Measurements from ENCODE around the gene C14orf180. TPM values are rescaled to one million over a fixed set of nuclear protein-coding genes. Genes with fewer than 3 reads are reported as not detected.

The C14orf180 gene
- total RNA-seq, 1 experiment from 2014 or later, result not detected

DNA sequence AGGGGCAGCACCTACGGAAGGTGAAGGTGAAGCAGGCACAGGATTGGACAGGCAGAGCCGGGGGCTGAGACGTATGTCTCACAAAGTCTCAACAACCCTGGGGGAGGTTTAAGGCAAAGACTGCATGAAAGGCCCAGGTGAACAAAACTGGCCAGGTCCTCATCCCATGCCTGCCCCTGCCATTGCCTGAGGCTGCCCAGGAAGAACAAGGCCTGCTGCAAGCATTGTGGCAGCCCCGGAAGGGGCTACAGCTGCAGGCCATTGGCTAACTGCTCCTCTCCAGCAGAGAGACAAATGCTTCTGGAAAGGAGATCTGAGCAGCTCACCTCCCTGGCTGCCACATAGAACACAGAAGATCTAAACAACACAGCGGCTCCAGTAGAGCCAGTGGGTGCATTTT, 45.4 kb downstream of the C14orf180 start:
- Histone ChIP-seq H3T11ph (ENCODE audit: low read length) (no peak overlapping the region), H2BK20ac (ENCODE audit: low read depth, low read length, poor library complexity, severe bottlenecking) (no peak overlapping the region), H4K5ac (ENCODE audit: insufficient read length, low read depth, low read length) (no peak overlapping the region), H2BK12ac (ENCODE audit: insufficient read length, low read depth, low read length) (no peak overlapping the region), H3K9ac (ENCODE audit: extremely low read depth, insufficient read length, low read length) (no peak overlapping the region), H2BK15ac (ENCODE audit: low read depth, low read length) (no peak overlapping the region), H3K4ac (ENCODE audit: low read depth, low read length) (no peak overlapping the region), H3K27ac (ENCODE audit: insufficient read length, low read depth, low read length) (no peak overlapping the region), H3K4me2 (ENCODE audit: insufficient read depth, insufficient read length, low read length) (no peak overlapping the region), H4K8ac (replicated peaks; ENCODE audit: insufficient read length, low read depth, low read length) (no peak overlapping the region), H2AFZ (ENCODE audit: low read length) (no peak overlapping the region), H4K91ac (ENCODE audit: insufficient read length, low read depth, low read length) (no peak overlapping the region), H3K4me1 (ENCODE audit: insufficient read depth, low read length) (no peaks in the 10 kb centered on the region), H2AK5ac (ENCODE audit: insufficient read length, low read length) (no peak overlapping the region), H4K20me1 (ENCODE audit: control insufficient read depth, insufficient read depth, insufficient read length) (no peaks in the 10 kb centered on the region), H3K27me3 (ENCODE audit: insufficient read depth, low read length) (no peaks in the 10 kb centered on the region), H3K79me1 (ENCODE audit: insufficient read depth, low read depth, low read length, poor library complexity, severe bottlenecking) (no peaks in the 10 kb centered on the region), H3K14ac (ENCODE audit: insufficient read depth, low read length) (no peak overlapping the region), H3K56ac (ENCODE audit: insufficient read length, low read depth, low read length) (no peak overlapping the region), H3K23ac (ENCODE audit: insufficient read length, low read depth, low read length) (no peak overlapping the region), H3K23me2 (ENCODE audit: insufficient read length, low read depth, low read length, poor library complexity, severe bottlenecking) (no peaks in the 10 kb centered on the region), H2BK120ac (ENCODE audit: low read depth, low read length, poor library complexity, severe bottlenecking) (no peak overlapping the region), H2BK5ac (ENCODE audit: insufficient read length, low read length) (no peak overlapping the region), H3K9me3 (ENCODE audit: control insufficient read depth, low read depth, low read length) (no peaks in the 10 kb centered on the region), H3K79me2 (ENCODE audit: insufficient read depth, low read length) (no peaks in the 10 kb centered on the region), H3K18ac (ENCODE audit: insufficient read length, low read depth, low read length) (no peak overlapping the region)
- no peak overlapping the region for H3K4me3 Mint-ChIP-seq
- no CpG with 5 or more reads among the region's 5 CpGs for WGBS (ENCODE audit: extremely low coverage, insufficient read length, low lambda C conversion rate)
- H3K27me3 Mint-ChIP-seq (ENCODE audit: low read depth), result peaks cover 28% of the 10 kb centered on the region
- no peaks in the 10 kb centered on the region; a peak in 1 of 4 replicates for H3K4me1 Mint-ChIP-seq
- H3K36me3 Mint-ChIP-seq (ENCODE audit: insufficient read depth in 1 of 3, low read depth in 3 of 3), result peaks cover 0 to 22% (median 12%) of the 10 kb centered on the region in 3 experiments; a peak in 5 of 7 replicates
- TF ChIP-seq CTCF (conservative IDR thresholded peaks at IDR 0.05), result no peak
- H3K9me3 Mint-ChIP-seq, result peaks cover 31 to 36% of the 10 kb centered on the region in 2 experiments
- no peak overlapping the region for H3K27ac Mint-ChIP-seq
- no peak for DNase-seq

Measured in H9 (cell line).